SU-DHL-6 (cell line): ENCODE measurements around the gene CHRM5.

ENCODE experiments used
- H2AFZ ChIP-seq: fragments of 200-600 bp; sonication (generic); 2 replicates; pipeline ENCODE4 v1.6.1; 2014; ENCODE audit warnings: low read depth, mild to moderate bottlenecking, moderate library complexity, mixed read lengths, antibody characterized with exemption, low read length; ENCODE audit not compliant: severe bottlenecking
- H3F3A ChIP-seq: fragments of 200-600 bp; shearing (Covaris generic); 2 replicates; pipeline ENCODE4 v1.6.0; 2016; ENCODE audit warnings: antibody characterized with exemption, mild to moderate bottlenecking; ENCODE audit not compliant: insufficient read depth
- H3K27ac ChIP-seq: fragments of 200-600 bp; sonication (generic); 2 replicates; pipeline ENCODE4 v1.5.1; 2016; ENCODE audit warnings: low read depth, mild to moderate bottlenecking, low read length, moderate library complexity, mixed read lengths
- H3K27me3 ChIP-seq: fragments of 200-600 bp; sonication (generic), shearing (Covaris generic); 2 replicates; pipeline ENCODE4 v1.6.0; 2014; ENCODE audit warnings: mild to moderate bottlenecking, low read length
- H3K36me3 ChIP-seq: fragments of 200-600 bp; sonication (generic); 2 replicates; pipeline ENCODE4 v1.6.1; 2014; ENCODE audit warnings: mild to moderate bottlenecking, low read length, mixed read lengths
- H3K4me2 ChIP-seq: fragments of 300-600, 200-600 bp; shearing (Covaris generic), sonication (generic); 2 replicates; pipeline ENCODE4 v1.6.0; 2014; ENCODE audit warnings: low read length, low read depth, mild to moderate bottlenecking; ENCODE audit not compliant: poor library complexity, severe bottlenecking
- H3K4me3 ChIP-seq: fragments of 200-600 bp; sonication (generic); 2 replicates; pipeline ENCODE4 v1.5.1; 2014; ENCODE audit warnings: antibody characterized with exemption, low read length, mild to moderate bottlenecking, mixed read lengths; ENCODE audit not compliant: insufficient read depth, poor library complexity, severe bottlenecking
- H3K79me2 ChIP-seq: fragments of 200-600 bp; sonication (generic); 2 replicates; pipeline ENCODE4 v1.6.1; 2014; ENCODE audit warnings: mild to moderate bottlenecking, low read length, moderate library complexity; ENCODE audit not compliant: insufficient read depth
- H3K9ac ChIP-seq: fragments of 200-600 bp; sonication (generic); 2 replicates; pipeline ENCODE4 v1.7.0; 2014; ENCODE audit warnings: mild to moderate bottlenecking, low read length
- H3K9me2 ChIP-seq: fragments of 200-600 bp; sonication (generic); replicated peaks from 2 replicates; pipeline ENCODE4 v1.6.1; 2014; ENCODE audit warnings: low read length; ENCODE audit not compliant: insufficient read depth
- H3K9me3 ChIP-seq: fragments of 200-600 bp; sonication (generic); 2 replicates; pipeline ENCODE4 v1.6.1; 2014; ENCODE audit warnings: low read length, mixed read lengths; ENCODE audit not compliant: insufficient read depth
- H4K20me1 ChIP-seq: fragments of 200-600 bp; sonication (generic); 2 replicates; pipeline ENCODE4 v1.6.1; 2014; ENCODE audit warnings: low read depth, mild to moderate bottlenecking, antibody characterized with exemption, low read length, moderate library complexity, mixed read lengths
- EZH2phosphoT487 ChIP-seq: fragments of 200-600 bp; sonication (generic), shearing (Covaris generic); conservative IDR thresholded peaks from 2 replicates; pipeline ENCODE4 v1.6.1; 2018; ENCODE audit warnings: mild to moderate bottlenecking, antibody characterized with exemption, low read length, moderate library complexity, mixed read lengths
- TF ChIP-seq, protein P1 (sequence below): fragments of 200-600 bp; sonication (generic); IDR thresholded peaks from one replicate; pipeline ENCODE4 v1.5.1; 2017; ENCODE audit warnings: antibody characterized with exemption, mild to moderate bottlenecking, low read length, moderate library complexity; ENCODE audit not compliant: insufficient read depth, poor library complexity, severe bottlenecking

The CHRM5 gene

DNA sequence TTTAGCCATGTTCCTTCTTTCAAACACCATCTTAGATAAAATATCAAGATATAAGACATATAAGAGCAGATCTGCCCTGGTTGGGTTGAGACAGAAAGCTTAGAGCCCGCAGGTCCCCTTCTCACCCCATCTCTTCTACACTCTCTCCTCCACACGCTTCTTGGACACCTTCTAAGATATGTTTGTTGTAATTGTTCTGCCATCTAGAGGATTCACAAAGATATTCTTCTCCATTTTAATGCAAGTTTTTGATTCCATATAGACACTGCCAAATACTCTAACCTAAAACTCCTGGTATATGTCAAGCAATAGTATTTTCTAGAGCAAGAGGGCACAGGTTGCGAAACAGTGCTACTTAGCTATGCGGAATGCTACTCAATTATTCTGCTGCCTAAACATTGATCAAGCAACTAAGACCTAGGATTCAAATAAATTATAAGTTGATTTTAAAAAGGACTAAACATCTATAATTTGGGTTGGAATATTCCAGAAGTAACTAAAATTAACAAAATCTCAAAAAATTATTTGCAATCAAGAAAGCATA is 6.8 kb downstream of the CHRM5 start:
- Histone ChIP-seq H3K36me3 (no peaks in the 10 kb centered on the region), H4K20me1 (no peaks in the 10 kb centered on the region), H3K9ac (no peak overlapping the region), H3K9me2 (no peaks in the 10 kb centered on the region), H3K27ac (no peak overlapping the region), H3K4me2 (no peak overlapping the region), H2AFZ (no peak overlapping the region), H3K4me3 (no peak overlapping the region), H3K9me3 (no peaks in the 10 kb centered on the region), H3F3A (no peaks in the 10 kb centered on the region), H3K79me2 (no peaks in the 10 kb centered on the region), H3K27me3 (no peaks in the 10 kb centered on the region)
- TF ChIP-seq, protein P1, sequence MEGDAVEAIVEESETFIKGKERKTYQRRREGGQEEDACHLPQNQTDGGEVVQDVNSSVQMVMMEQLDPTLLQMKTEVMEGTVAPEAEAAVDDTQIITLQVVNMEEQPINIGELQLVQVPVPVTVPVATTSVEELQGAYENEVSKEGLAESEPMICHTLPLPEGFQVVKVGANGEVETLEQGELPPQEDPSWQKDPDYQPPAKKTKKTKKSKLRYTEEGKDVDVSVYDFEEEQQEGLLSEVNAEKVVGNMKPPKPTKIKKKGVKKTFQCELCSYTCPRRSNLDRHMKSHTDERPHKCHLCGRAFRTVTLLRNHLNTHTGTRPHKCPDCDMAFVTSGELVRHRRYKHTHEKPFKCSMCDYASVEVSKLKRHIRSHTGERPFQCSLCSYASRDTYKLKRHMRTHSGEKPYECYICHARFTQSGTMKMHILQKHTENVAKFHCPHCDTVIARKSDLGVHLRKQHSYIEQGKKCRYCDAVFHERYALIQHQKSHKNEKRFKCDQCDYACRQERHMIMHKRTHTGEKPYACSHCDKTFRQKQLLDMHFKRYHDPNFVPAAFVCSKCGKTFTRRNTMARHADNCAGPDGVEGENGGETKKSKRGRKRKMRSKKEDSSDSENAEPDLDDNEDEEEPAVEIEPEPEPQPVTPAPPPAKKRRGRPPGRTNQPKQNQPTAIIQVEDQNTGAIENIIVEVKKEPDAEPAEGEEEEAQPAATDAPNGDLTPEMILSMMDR: no peak
- no peak for TF ChIP-seq EZH2phosphoT487

DNA sequence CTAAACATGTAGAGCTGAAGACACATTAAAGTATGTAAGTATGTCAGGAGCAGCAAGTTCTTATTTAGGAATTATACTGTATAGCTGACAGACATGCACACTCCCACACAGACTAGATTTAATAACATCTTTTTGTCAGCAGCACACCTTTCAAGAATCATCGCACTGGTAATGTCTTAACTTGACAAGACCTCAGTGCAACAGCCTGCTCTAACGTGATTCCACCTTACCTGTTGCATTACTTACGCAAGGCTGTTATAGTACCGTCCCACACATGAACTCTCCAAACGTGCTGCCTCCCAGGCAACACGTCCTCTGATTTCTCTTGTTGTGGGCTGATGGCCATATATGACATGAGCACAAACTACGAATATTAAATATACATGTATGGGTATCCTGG is 11.9 kb downstream of the CHRM5 start:
- no peaks in the 10 kb centered on the region for H3K27me3 ChIP-seq
- H2AFZ ChIP-seq: no peak overlapping the region
- no peaks in the 10 kb centered on the region for H3K36me3 ChIP-seq
- no peaks in the 10 kb centered on the region for H4K20me1 ChIP-seq
- no peaks in the 10 kb centered on the region for H3K9me2 ChIP-seq
- no peaks in the 10 kb centered on the region for H3K9me3 ChIP-seq
- H3K27ac ChIP-seq: no peak overlapping the region
- H3K4me3 ChIP-seq: no peak overlapping the region
- no peak overlapping the region for H3K9ac ChIP-seq
- H3K4me2 ChIP-seq: no peak overlapping the region
- TF ChIP-seq, protein P1: no peak
- no peak for TF ChIP-seq EZH2phosphoT487
- H3K79me2 ChIP-seq: no peaks in the 10 kb centered on the region
- no peaks in the 10 kb centered on the region for H3F3A ChIP-seq

DNA sequence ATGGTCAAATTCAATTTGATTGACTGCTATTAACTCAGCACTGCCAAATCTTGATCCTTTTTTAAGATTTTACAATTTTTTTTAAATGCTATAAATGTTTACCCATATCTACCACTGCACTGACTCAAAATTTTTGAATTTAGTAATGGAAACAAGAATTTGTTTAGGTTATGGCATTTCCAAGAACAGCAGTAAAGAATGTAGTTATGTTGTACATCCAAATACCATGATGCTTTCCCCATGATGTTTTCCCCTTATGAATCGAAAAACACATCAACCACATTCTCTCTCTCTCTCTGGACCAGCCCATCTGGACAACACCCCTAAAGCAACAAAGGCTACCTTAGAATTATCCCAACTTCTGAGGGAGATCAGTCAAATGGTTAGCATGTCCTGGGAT is 14.2 kb downstream of the CHRM5 start:
- no peak overlapping the region for H3K4me3 ChIP-seq
- no peaks in the 10 kb centered on the region for H3F3A ChIP-seq
- H3K27me3 ChIP-seq: no peaks in the 10 kb centered on the region
- H3K4me2 ChIP-seq: no peak overlapping the region
- no peaks in the 10 kb centered on the region for H3K79me2 ChIP-seq
- no peak overlapping the region for H3K27ac ChIP-seq
- no peaks in the 10 kb centered on the region for H3K9me2 ChIP-seq
- TF ChIP-seq, protein P1: no peak
- no peak for TF ChIP-seq EZH2phosphoT487
- H3K9me3 ChIP-seq: no peaks in the 10 kb centered on the region
- no peaks in the 10 kb centered on the region for H3K36me3 ChIP-seq
- no peaks in the 10 kb centered on the region for H4K20me1 ChIP-seq
- H2AFZ ChIP-seq: no peak overlapping the region
- H3K9ac ChIP-seq: no peak overlapping the region
